Endothelial cell of umbilical vein (primary cell): ENCODE results near the gene DSP. TPM values are rescaled to one million over a fixed set of nuclear protein-coding genes. Genes with fewer than 3 reads are reported as not detected.

ENCODE experiments used
- BruUV-seq: library from RNA; stranded (reverse); fragments of 400-500 nt; replicated peaks from 2 replicates; lab custom pipeline; 2021; lab: Mats Ljungman, UMichigan
- CTCF ChIA-PET: fragments of 300-600, 350-600 bp; sonication (Branson Sonifier 250); formaldehyde crosslinking; loops from one replicate; lab custom pipeline; 2021; ENCODE audit warnings: antibody characterized with exemption, inconsistent platforms; lab: Charles Lee
- POLR2A ChIA-PET: fragments of 300-600, 350-600 bp; sonication (Branson Sonifier 250); formaldehyde crosslinking; loops from one replicate; lab custom pipeline; 2021; ENCODE audit warnings: antibody characterized with exemption, inconsistent platforms; lab: Charles Lee
- DNase-seq: peaks from one replicate; pipeline ENCODE4 v3.0.0-alpha.2; 2011; ENCODE audit warnings: low read depth, low spot score
- FAIRE-seq: peaks from 2 replicates; lab custom pipeline; 2011; peaks lifted over from hg19 to GRCh38; lab: Jason Lieb, UNC
- H2AFZ ChIP-seq: 2 replicates; pipeline ENCODE4 v1.6.0; 2012; ENCODE audit warnings: low read depth, low read length, control low read depth, inconsistent platforms
- H3K27ac ChIP-seq: 2 replicates; pipeline ENCODE4 v1.5.1; 2011; ENCODE audit warnings: low read depth, mild to moderate bottlenecking, control low read depth, low read length, moderate library complexity; ENCODE audit not compliant: insufficient read depth
- H3K27me3 ChIP-seq, 2 experiments: 2 replicates each; pipeline versions ENCODE4 v1.6.0 to v1.6.1; 2011; ENCODE audit warnings: low read length in 2 of 2, mixed read lengths in 1 of 2; ENCODE audit not compliant: control insufficient read depth in 2 of 2, insufficient read depth in 2 of 2
- H3K36me3 ChIP-seq, 2 experiments: 2 replicates in 1 of 2; 3 replicates in 1 of 2; pipeline ENCODE4 v1.5.1; 2011; ENCODE audit warnings: low read length in 2 of 2, mild to moderate bottlenecking in 1 of 2, moderate library complexity in 1 of 2; ENCODE audit not compliant: control insufficient read depth in 2 of 2, insufficient read depth in 2 of 2; ENCODE audit errors: extremely low read depth in 1 of 2
- H3K4me1 ChIP-seq: 3 replicates; pipeline ENCODE4 v1.5.1; 2011; ENCODE audit warnings: mild to moderate bottlenecking, low read length; ENCODE audit not compliant: control insufficient read depth, insufficient read depth; ENCODE audit errors: extremely low read depth
- H3K4me2 ChIP-seq: 2 replicates; pipeline ENCODE4 v1.6.1; 2011; ENCODE audit warnings: low read length, control low read depth, mixed read lengths; ENCODE audit not compliant: insufficient read depth
- H3K4me3 ChIP-seq, 3 experiments: fragments of 200-600 bp in 1 of 3; sonication (generic), shearing (Covaris generic) in 1 of 3; replicated peaks in 1 of 3; 2 replicates each; pipeline ENCODE4 v1.5.1; 2011 to 2016; ENCODE audit warnings: control low read depth in 3 of 3, low read length in 3 of 3, mild to moderate bottlenecking in 2 of 3, inconsistent platforms in 1 of 3, low read depth in 1 of 3, moderate library complexity in 1 of 3; ENCODE audit not compliant: insufficient read depth in 1 of 3
- H3K79me2 ChIP-seq: 2 replicates; pipeline ENCODE4 v1.6.0; 2012; ENCODE audit warnings: low read length, inconsistent platforms; ENCODE audit not compliant: control insufficient read depth, insufficient read depth
- H3K9ac ChIP-seq: replicated peaks from 2 replicates; pipeline ENCODE3; 2011; ENCODE audit warnings: low read length, control low read depth; ENCODE audit not compliant: insufficient read depth; ENCODE audit errors: extremely low read depth
- H3K9me1 ChIP-seq: replicated peaks from 3 replicates; pipeline ENCODE4 v1.6.0; 2011; ENCODE audit warnings: mild to moderate bottlenecking, low read length; ENCODE audit not compliant: control insufficient read depth, insufficient read depth; ENCODE audit errors: extremely low read depth
- H3K9me3 ChIP-seq: replicated peaks from 2 replicates; pipeline ENCODE4 v1.5.1; 2012; ENCODE audit warnings: low read length, inconsistent platforms; ENCODE audit not compliant: control insufficient read depth, insufficient read depth
- H4K20me1 ChIP-seq: replicated peaks from 2 replicates; pipeline ENCODE3; 2011; ENCODE audit warnings: mild to moderate bottlenecking, low read length; ENCODE audit not compliant: control insufficient read depth, insufficient read depth; ENCODE audit errors: extremely low read depth
- CTCF ChIP-seq, 2 donors: IDR thresholded peaks; 1 replicate in 1 of 2; 2 replicates in 1 of 2; pipeline ENCODE4 v1.5.1; 2011; ENCODE audit warnings: low read length in 2 of 2, mild to moderate bottlenecking in 2 of 2, moderate library complexity in 2 of 2, control low read depth in 1 of 2, inconsistent platforms in 1 of 2, low read depth in 1 of 2; ENCODE audit not compliant: insufficient read depth in 1 of 2; ENCODE audit errors: extremely low read depth in 1 of 2
- EZH2 ChIP-seq: IDR thresholded peaks from 2 replicates; pipeline ENCODE4 v1.6.1; 2012; ENCODE audit warnings: borderline replicate concordance, low read depth, mild to moderate bottlenecking, moderate library complexity, low read length, inconsistent platforms; ENCODE audit not compliant: severe bottlenecking
- FOS ChIP-seq: IDR thresholded peaks from 2 replicates; pipeline ENCODE4 v1.6.1; 2011; ENCODE audit warnings: mild to moderate bottlenecking, low read length, moderate library complexity, borderline replicate concordance; ENCODE audit not compliant: insufficient read depth
- GATA2 ChIP-seq: IDR thresholded peaks from 2 replicates; pipeline ENCODE4 v1.7.0; 2011; ENCODE audit warnings: low read depth, mild to moderate bottlenecking, moderate library complexity, mixed read lengths, low read length; ENCODE audit not compliant: insufficient read length, insufficient read depth
- JUN ChIP-seq: IDR thresholded peaks from 2 replicates; pipeline ENCODE4 v1.6.1; 2011; ENCODE audit warnings: borderline replicate concordance, low read depth; ENCODE audit not compliant: insufficient read length, insufficient read depth
- MAX ChIP-seq: IDR thresholded peaks from 2 replicates; pipeline ENCODE4 v1.6.1; 2011; ENCODE audit not compliant: insufficient read depth, insufficient read length
- MYC ChIP-seq: IDR thresholded peaks from one replicate; pipeline ENCODE4 v1.6.1; 2011; ENCODE audit warnings: mild to moderate bottlenecking, low read depth, low read length
- POLR2A ChIP-seq: IDR thresholded peaks from 2 replicates; pipeline ENCODE4 v1.6.1; 2012; ENCODE audit warnings: low read depth, mild to moderate bottlenecking, control low read depth, low read length
- dilution Hi-C: fragments of 300-500 bp; cut with MboI; formaldehyde crosslinking; loops from one replicate; pipeline ENCODE4 v1.15.0; 2019; ENCODE audit warnings: low sequenced_read_pairs; ENCODE audit not compliant: extremely low pct_ligation_motif_present
- intact Hi-C: fragments of 100-400 bp; cut with micrococcal nuclease; formaldehyde crosslinking; loops from one replicate; pipeline ENCODE4 v1.10.0; 2022
- polyA plus RNA-seq, 4 experiments: library from polyadenylated mRNA; depleted of rRNA in 3 of 4; stranded (reverse) in 3 of 4; unstranded in 1 of 4; fragments of >200 nt; gene quantifications; 2 replicates each; pipeline versions ENCODE4 v1.2.1 to v1.2.3, GENCODE V29; 2011 to 2012; ENCODE audit warnings: missing spikeins in 1 of 4
- total RNA-seq: library from RNA; stranded (reverse); gene quantifications from 2 replicates; pipeline ENCODE4 v1.2.3, GENCODE V29; 2021

Gene DSP
- total and polyA plus RNA-seq, 2 donors (not counting 3 experiments of a cell fraction or from before 2014, with no cell fraction given): 0.03 to 0.77 TPM

GRCh38 chr6:7628909-7629308 lies 87.4 kb downstream of the DSP start:
- TF ChIP-seq POLR2A (no peak), MAX (no peak), GATA2 (no peak), CTCF (IDR thresholded peaks at IDR 0.05; ENCODE audit: extremely low read depth in 1 of 2, insufficient read depth in 1 of 2, low read depth in 1 of 2, low read length in 2 of 2) (no peak), FOS (no peak), JUN (no peak), MYC (no peak), EZH2 (no peak)
- Histone ChIP-seq H2AFZ (no peak overlapping the region), H3K36me3 (no peaks in the 10 kb centered on the region), H3K9me3 (no peaks in the 10 kb centered on the region), H4K20me1 (no peaks in the 10 kb centered on the region), H3K4me1 (no peaks in the 10 kb centered on the region), H3K27me3 (peaks cover 3 to 12% of the 10 kb centered on the region in 2 experiments), H3K4me2 (no peak overlapping the region), H3K9ac (no peak overlapping the region), H3K27ac (no peak overlapping the region), H3K79me2 (no peaks in the 10 kb centered on the region), H3K9me1 (no peaks in the 10 kb centered on the region), H3K4me3 (no peak overlapping the region)
- intact Hi-C loops (no loop called here), dilution Hi-C loops (no loop called here)
- no TSS peak for BruUV-seq
- FAIRE-seq (no peak), DNase-seq (no peak)
- CTCF ChIA-PET: no interaction called here
- POLR2A ChIA-PET: no interaction called here
